OCI-LY7 (cell line): ENCODE results near the gene ZFP36L2. TPM values are rescaled to one million over a fixed set of nuclear protein-coding genes. Genes with fewer than 3 reads are reported as not detected.
A peak's percentile ranks its signal among the peaks of the same experiment; 100 is the strongest.

ENCODE experiments used
- BruUV-seq: library from RNA; stranded (reverse); fragments of 400-500 nt; replicated peaks from 2 replicates; lab custom pipeline; 2021; lab: Mats Ljungman, UMichigan
- CTCF ChIA-PET: fragments of 300-600 bp; sonication (Branson Sonifier 250); formaldehyde crosslinking; loops from one replicate; lab custom pipeline; 2022; ENCODE audit warnings: antibody characterized with exemption; ENCODE audit not compliant: unreplicated experiment; lab: Charles Lee
- POLR2A ChIA-PET: fragments of 300-600 bp; sonication (Branson Sonifier 250); formaldehyde crosslinking; loops from one replicate; lab custom pipeline; 2022; ENCODE audit warnings: antibody characterized with exemption; lab: Charles Lee
- DNase-seq: peaks from one replicate; pipeline ENCODE4 v3.0.0-alpha.2; 2015; ENCODE audit warnings: low spot score
- H2AFZ ChIP-seq: fragments of 200-600 bp; sonication (generic), shearing (Covaris generic); 2 replicates; pipeline ENCODE4 v1.6.1; 2014; ENCODE audit warnings: mild to moderate bottlenecking, antibody characterized with exemption, low read length, moderate library complexity
- H3K27ac ChIP-seq: fragments of 200-600 bp; sonication (generic); 2 replicates; pipeline ENCODE4 v1.5.1; 2014; ENCODE audit warnings: mixed run types, low read depth, mild to moderate bottlenecking, moderate library complexity, low read length, inconsistent platforms; ENCODE audit not compliant: poor library complexity, severe bottlenecking
- H3K36me3 ChIP-seq: fragments of 200-600 bp; sonication (generic); 2 replicates; pipeline ENCODE4 v1.6.1; 2014; ENCODE audit warnings: mild to moderate bottlenecking, antibody characterized with exemption, low read length, moderate library complexity, mixed read lengths; ENCODE audit not compliant: insufficient read depth
- H3K4me1 ChIP-seq: fragments of 200-600 bp; sonication (generic); 2 replicates; pipeline ENCODE4 v1.5.1; 2014; ENCODE audit warnings: mild to moderate bottlenecking, low read length; ENCODE audit not compliant: insufficient read depth, poor library complexity, severe bottlenecking
- H3K4me2 ChIP-seq: fragments of 200-600 bp; sonication (generic); 2 replicates; pipeline ENCODE4 v1.6.1; 2014; ENCODE audit warnings: mild to moderate bottlenecking, low read length
- H3K4me3 ChIP-seq: fragments of 200-600 bp; sonication (generic); 2 replicates; pipeline ENCODE4 v1.5.1; 2014; ENCODE audit warnings: mild to moderate bottlenecking, low read depth, low read length; ENCODE audit not compliant: poor library complexity, severe bottlenecking
- H3K79me2 ChIP-seq: fragments of 200-600 bp; sonication (generic); 2 replicates; pipeline ENCODE4 v1.6.1; 2016; ENCODE audit warnings: low read depth, mild to moderate bottlenecking, low read length, moderate library complexity, mixed read lengths; ENCODE audit not compliant: insufficient read depth
- H3K9me2 ChIP-seq: fragments of 200-600 bp; sonication (generic); 2 replicates; pipeline ENCODE4 v1.6.1; 2016; ENCODE audit warnings: mild to moderate bottlenecking, low read length, mixed read lengths; ENCODE audit not compliant: insufficient read depth
- H3K9me3 ChIP-seq: fragments of 200-600 bp; sonication (generic); 2 replicates; pipeline ENCODE4 v1.6.1; 2014; ENCODE audit warnings: mild to moderate bottlenecking, mixed run types, low read length, mixed read lengths
- H4K20me1 ChIP-seq: fragments of 200-600 bp; sonication (generic); 2 replicates; pipeline ENCODE4 v1.6.1; 2014; ENCODE audit warnings: mild to moderate bottlenecking, antibody characterized with exemption, low read length, moderate library complexity, mixed read lengths; ENCODE audit not compliant: insufficient read depth
- CTCF ChIP-seq: fragments of 200-600 bp; sonication (generic); conservative IDR thresholded peaks from 2 replicates; pipeline ENCODE4 v1.5.1; 2014; ENCODE audit warnings: mild to moderate bottlenecking, antibody characterized with exemption, low read length, moderate library complexity, mixed read lengths
- EZH2phosphoT487 ChIP-seq: fragments of 200-600 bp; sonication (generic); IDR thresholded peaks from 2 replicates; pipeline ENCODE4 v1.6.1; 2018; ENCODE audit warnings: low read depth, borderline replicate concordance, mild to moderate bottlenecking, mixed run types, antibody characterized with exemption, low read length, moderate library complexity, mixed read lengths
- intact Hi-C: fragments of 100-400 bp; cut with micrococcal nuclease; formaldehyde crosslinking; loops from one replicate; pipeline ENCODE4 v1.10.0; 2022; ENCODE audit not compliant: unreplicated experiment
- total RNA-seq, 2 experiments: library from RNA; depleted of rRNA in 1 of 2; stranded (reverse); fragments of >200 nt in 1 of 2; shearing (Covaris generic) in 1 of 2; gene quantifications; 2 replicates each; pipeline ENCODE4 v1.2.3, GENCODE V29; 2014 to 2022

The ZFP36L2 gene
- total RNA-seq, 2 experiments from 2014 or later = 6.8 to 37.2 TPM

GRCh38 chr2:43239981-43240765, 13.8 kb upstream of the ZFP36L2 start:
- no TSS peak for BruUV-seq
- H3K4me1 ChIP-seq = peaks cover 12% of the 10 kb centered on the region
- intact Hi-C loops = no loop called here

GRCh38 chr2:43238813-43239212, 12.4 kb upstream of the ZFP36L2 start:
- Histone ChIP-seq H3K27ac (no peak overlapping the region), H4K20me1 (no peaks in the 10 kb centered on the region), H3K9me3 (no peaks in the 10 kb centered on the region), H3K36me3 (no peaks in the 10 kb centered on the region), H3K4me2 (no peak overlapping the region), H2AFZ (no peak overlapping the region), H3K9me2 (no peaks in the 10 kb centered on the region), H3K79me2 (no peaks in the 10 kb centered on the region), H3K4me3 (no peak overlapping the region), H3K4me1 (peaks cover 20% of the 10 kb centered on the region)
- intact Hi-C loops = no loop called here
- no peak for DNase-seq
- BruUV-seq = no TSS peak
- TF ChIP-seq EZH2phosphoT487 (no peak), CTCF (no peak)
- POLR2A ChIA-PET = interaction anchor here (0.9 kb wide), 1 partner anchor 8 kb away, joined by 4 read pairs; no protein-coding TSS in a partner anchor
- CTCF ChIA-PET = no interaction called here

More at GRCh38 chr2:43239981-43240765, 13.8 kb upstream of the ZFP36L2 start:
- Histone ChIP-seq H3K4me2 (peak overlapping the region; percentile 30; the same call in 1 of the 2 replicates), H3K27ac (peak overlapping the region; percentile 4), H3K9me2 (no peaks in the 10 kb centered on the region), H3K4me3 (no peak overlapping the region), H3K79me2 (no peaks in the 10 kb centered on the region), H2AFZ (no peak overlapping the region), H3K36me3 (no peaks in the 10 kb centered on the region), H3K9me3 (no peaks in the 10 kb centered on the region), H4K20me1 (no peaks in the 10 kb centered on the region)
- CTCF ChIA-PET = interaction anchor here (0.8 kb wide), 1 partner anchor 111 kb away, joined by 3 read pairs; no protein-coding TSS in a partner anchor
- peak; percentile 52 for DNase-seq
- POLR2A ChIA-PET = interaction anchor here (0.9 kb wide), 1 partner anchor 214 kb away, joined by 4 read pairs; no protein-coding TSS in a partner anchor
- TF ChIP-seq EZH2phosphoT487 (no peak), CTCF (no peak)

GRCh38 chr2:43238176-43238575, 11.8 kb upstream of the ZFP36L2 start:
- H3K9me3 ChIP-seq = no peaks in the 10 kb centered on the region
- intact Hi-C loops = no loop called here
- BruUV-seq = no TSS peak
- DNase-seq = no peak
- peaks cover 27% of the 10 kb centered on the region for H3K4me1 ChIP-seq
- no peaks in the 10 kb centered on the region for H4K20me1 ChIP-seq
- TF ChIP-seq CTCF (no peak), EZH2phosphoT487 (no peak)
- no peak overlapping the region for H2AFZ ChIP-seq
- POLR2A ChIA-PET = interaction anchor here (0.9 kb wide), 1 partner anchor 9 kb away, joined by 4 read pairs; no protein-coding TSS in a partner anchor
- H3K36me3 ChIP-seq = no peaks in the 10 kb centered on the region
- H3K4me2 ChIP-seq = no peak overlapping the region
- no peak overlapping the region for H3K4me3 ChIP-seq
- CTCF ChIA-PET = no interaction called here
- H3K9me2 ChIP-seq = no peaks in the 10 kb centered on the region
- no peaks in the 10 kb centered on the region for H3K79me2 ChIP-seq
- H3K27ac ChIP-seq = no peak overlapping the region
